ENCODE data around the gene NSD2.
A peak's percentile ranks its signal among the peaks of the same experiment; 100 is the strongest.
"Not testable (repeated sequence)": the region's sequence is repeated elsewhere in the genome, so short reads cannot be mapped to it uniquely, and the experiment has no call there.

NSD2 gene

DNA sequence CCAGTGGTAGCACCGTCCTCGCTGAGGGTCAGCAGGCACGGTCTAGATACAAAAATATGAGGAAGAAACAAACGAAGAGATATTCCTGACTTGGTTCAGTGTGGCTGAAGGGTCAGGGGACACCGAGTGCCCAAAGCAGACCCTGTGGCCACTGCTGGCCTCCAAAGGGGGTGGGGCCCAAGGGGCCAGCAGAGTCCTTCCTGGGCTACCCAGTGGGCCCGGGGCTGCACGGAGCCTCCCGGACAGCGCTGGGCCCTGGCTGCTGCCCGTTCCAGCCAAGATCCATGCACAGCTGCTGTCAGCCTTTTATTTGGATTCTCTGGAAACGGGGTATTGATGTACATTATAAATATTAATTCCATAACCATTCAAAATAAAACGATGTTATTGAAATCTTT is 117.1 kb downstream of the NSD2 start:
- no peak for DNase-seq

GRCh38 chr4:1989533-1990347 is 118.5 kb downstream of the NSD2 start:
- no peak for DNase-seq

DNA sequence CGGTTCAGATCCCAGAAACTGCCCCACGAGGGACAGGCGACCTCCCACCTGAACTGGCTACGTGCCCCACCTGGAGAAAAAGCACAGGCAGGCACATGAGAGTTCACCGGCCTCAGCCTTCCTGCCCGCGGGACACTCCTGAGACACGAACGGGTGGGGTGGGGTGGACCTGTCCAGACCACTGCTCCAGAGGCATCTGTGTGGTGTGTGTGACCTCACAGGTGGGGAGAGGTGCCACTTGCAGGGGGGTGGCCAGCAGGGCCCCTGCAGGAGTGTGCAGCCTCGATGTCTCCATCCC is 119.1 kb downstream of the NSD2 start:
- DNase-seq, result no peak

GRCh38 chr4:1990676-1991075 is 119.5 kb downstream of the NSD2 start:
- DNase-seq, result no peak

DNA sequence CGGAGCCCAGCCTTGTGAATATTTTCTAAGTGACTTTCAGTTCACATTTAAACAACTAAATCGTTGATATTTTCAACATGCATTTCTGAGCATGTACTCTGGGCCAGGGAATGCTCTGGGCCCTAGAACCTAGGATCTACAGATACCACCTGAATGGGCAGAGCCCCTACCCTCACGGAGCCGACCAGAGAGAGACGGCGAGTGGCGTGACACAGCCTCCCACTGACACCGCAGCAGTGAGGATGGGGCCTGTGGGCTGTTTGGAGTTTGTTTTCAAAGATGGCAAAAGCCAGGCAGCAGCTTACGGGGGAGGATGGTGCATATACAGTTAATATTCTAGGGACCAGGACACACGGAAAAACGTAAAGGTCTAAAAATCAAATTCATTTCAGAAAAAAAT is 119.9 kb downstream of the NSD2 start:
- no peak for DNase-seq

DNA sequence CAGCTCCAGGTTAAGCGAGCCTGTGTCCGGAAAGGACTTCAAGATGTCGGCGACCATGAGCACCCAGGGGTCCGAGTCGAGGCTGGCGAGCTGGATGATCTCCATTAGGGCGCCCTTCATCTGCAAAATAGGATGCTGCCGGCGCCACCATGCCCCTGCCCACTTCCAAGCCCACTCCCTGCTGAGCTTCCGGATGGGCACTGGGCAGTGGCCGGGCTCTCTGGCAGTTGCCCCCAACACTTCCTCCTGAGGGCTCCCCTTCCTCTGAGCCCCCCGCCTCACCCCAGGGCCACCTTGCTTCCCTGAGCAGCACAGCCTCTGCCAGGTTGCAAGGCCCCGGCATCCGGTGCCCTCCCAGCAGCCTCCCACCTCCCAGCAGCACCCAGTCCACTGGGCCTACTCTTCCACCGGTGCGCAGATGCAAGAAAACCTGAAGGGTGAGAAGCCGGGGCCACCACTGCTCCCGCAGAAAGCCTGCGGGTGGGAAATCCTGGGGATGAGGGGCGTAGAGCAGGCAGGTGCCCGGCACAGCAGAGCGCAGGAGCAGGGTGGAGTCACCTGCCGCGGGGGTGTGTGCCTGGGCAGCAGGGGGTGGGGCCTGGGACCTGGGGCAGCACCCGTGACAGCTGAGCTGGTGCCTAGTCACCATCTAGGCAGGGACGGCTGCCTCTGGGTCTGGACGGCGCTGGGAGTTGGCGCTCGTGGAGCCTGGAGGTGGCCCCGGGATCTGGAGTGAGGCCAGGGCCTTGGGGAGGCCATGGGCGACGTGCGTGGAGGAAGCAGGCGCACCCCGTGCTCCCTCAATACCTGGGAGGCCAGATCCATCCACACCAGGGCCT is 120.6 kb downstream of the NSD2 start:
- no peak for DNase-seq

GRCh38 chr4:1992468-1993168 is 121.4 kb downstream of the NSD2 start:
- no peak for DNase-seq

- no peak for DNase-seq
Observed at GRCh38 chr4:1993169-1993516, 122.0 kb downstream of the NSD2 start.

DNA sequence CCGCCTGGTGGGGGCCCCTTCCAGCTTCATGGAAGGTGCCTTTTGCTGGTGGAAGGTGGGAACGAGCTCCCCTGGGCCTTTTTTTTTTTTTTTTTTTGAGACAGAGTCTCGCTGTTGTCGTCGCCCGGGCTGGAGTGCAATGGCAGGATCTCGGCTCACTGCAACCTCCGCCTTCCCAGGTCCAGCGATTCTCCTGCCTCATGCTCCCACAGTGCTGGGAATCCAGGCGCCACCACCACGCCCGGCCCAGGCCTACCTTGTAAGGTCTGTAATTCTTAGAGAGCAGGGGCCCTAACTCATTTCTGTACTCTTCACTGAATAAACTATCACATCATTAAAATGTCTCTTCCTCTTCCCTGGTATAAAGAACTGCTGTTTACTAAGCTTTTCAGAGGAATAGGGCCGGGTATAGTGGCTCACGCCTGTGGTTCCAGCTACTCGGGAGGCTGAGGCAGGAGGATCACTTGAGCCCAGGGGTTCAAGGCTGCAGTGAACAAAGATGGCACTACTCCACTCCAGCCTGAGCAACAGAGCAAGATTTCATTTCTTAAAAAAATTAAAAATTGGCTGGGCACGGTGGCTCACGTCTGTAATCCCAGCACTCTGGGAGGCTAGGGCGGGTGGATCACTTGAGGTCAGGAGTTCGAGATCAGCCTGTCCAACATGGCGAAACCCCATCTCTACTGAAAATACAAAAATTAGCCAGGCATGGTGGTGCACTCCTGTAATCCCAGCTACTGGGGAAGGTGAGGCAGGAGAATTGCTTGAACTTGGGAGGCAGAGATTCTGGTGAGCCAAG is 122.7 kb downstream of the NSD2 start:
- DNase-seq, result not testable (repeated sequence)

DNA sequence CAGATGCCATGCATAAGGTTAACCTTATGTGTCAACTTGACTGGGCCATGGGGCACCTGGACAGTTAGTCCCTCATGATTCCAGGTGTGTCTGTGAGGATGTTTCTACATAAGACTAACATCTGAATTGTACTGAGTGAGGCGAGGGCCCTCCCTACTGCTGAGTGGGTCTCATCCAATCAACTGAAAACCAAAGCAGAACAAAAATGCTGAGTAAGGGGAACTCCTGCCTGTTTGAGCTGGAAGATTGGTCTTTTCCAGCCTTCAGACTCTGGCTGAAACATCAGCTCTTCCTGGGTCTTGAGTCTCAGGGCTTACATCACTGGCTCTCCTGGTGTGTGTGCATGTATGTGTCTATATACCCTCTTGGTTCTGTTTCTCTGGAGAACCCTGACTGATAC is 123.7 kb downstream of the NSD2 start:
- DNase-seq, result no peak

DNA sequence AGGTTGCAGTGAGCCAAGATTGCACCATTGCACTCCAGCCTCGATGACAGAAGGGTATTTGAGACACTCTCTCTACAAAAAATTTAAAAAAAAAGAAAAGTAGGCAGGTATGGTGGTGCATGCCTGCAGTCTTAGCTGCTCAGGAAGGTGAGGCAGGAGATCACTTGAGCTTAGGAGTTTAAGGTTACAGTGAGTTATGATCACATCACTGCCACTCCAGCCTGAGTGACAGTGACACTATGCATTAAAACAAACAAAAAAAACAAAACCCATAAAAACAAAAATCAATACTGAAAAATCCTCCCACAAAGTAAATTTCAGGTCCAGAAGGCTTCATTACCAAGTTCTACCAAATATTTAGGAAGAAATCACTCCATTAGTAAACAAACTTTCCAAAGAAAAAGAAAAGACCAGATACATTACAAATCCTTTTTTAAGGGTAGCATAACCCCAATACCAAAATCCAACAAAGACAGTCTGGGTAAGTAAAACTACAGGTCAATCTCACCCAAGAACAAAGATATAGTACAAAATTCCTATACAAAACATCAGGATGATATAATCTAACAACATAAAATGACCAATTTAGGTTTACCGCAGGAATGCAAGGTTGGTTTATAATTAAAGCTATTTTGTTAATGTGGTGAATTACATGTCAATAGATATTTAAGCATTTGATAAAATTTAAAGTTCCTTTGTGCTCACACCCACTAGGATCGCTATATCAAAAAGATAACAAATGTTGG is 125.8 kb downstream of the NSD2 start:
- DNase-seq, result no peak

GRCh38 chr4:1997712-1998111 is 126.5 kb downstream of the NSD2 start:
- no peak for DNase-seq

DNA sequence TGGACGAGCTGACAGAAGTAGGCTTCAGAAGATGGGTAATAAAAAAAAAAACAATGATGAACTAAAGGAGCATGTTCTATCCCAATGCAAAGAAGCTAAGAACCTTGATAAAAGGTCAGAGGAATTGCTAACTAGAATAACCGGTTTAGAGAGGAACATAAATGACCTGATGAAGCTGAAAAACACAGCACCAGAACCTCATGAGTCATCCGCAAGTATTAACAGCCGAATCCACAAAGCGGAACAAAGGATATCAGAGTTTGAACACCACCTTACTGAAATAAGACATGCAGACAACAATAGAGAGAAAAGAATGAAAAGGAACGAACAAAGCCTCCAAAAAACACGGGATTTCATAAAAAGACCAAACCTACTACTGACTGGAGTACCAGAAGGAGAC is 127.1 kb downstream of the NSD2 start:
- no peak for DNase-seq

DNA sequence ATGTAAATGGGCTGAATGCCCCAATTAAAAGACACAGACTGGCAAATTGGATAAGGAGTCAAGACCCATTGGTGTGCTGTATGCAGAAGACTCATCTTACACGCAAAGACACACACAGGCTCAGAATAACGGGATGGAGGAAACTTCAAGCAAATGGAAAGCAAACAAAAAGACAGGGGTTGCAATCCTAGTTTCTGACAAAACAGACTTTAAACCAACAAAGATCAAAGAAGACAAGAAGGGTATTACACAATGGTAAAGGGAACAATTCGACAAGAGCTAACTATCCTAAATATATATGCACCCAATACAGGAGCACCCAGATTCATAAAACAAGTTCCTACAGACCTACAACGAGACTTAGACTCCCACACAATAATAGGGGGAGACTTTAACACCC is 128.1 kb downstream of the NSD2 start:
- DNase-seq, result not testable (repeated sequence)

GRCh38 chr4:2003361-2003760 is 132.2 kb downstream of the NSD2 start:
- not testable (repeated sequence) for DNase-seq

DNA sequence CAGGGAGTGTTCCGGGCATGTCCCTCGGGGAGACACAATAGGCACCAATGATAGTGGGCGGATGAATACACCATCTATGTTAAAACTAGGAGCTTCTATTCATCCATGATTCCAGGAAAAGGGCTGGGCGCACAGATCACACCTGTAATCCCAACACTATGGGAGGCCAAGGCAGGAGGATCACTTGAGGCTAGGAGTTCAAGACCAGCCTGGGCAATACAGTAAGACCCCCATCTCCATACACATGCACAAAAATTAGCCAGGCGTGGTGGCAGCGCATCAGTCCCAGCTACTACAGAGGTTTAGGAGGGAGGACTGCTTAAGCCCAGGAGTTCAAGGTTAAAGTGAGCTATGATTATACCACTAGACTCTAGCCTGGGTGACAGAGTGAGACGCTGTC is 135.2 kb downstream of the NSD2 start:
- no peak for DNase-seq

DNA sequence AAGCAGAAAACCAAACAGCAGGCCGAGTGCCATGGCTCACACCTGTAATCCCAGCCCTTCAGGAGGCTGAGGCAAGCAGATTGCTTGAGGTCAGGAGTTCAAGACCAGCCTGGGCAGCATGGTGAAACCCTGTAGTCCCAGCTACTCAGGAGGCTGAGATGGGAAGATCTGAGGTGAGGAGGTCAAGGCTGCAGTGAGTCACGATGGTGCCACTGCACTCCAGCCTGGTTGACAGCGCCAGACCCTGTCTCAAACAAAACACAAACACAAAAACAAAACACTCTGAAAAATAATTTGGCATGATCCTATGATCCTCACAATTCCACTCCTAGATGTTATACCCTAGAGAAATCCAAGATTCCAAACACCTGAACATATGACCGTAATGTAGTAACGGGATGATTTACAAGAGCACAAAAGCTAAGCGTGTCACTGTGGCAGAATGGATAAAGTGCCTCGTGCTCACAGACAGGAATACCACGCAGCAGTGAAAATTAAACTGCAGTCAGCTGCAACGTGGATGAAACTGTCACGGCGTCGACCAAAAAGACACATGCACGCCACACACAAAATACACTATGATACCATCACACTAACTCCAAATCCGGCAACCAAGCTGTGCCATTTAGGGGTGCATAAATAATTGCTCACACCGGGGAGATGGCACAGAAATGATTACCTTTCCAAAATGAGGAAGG is 135.9 kb downstream of the NSD2 start:
- no peak for DNase-seq

GRCh38 chr4:2007804-2008670 is 136.8 kb downstream of the NSD2 start:
- no peak for DNase-seq

- no peak for DNase-seq
Observed at GRCh38 chr4:2008671-2008920, 137.4 kb downstream of the NSD2 start.

GRCh38 chr4:2008921-2009650 is 137.9 kb downstream of the NSD2 start, which contains the start of gene NELFA:
NELFA (minus strand) TSS chr4:2008974; CDS start chr4:2008959, 15 bp downstream.
- DNase-seq, result peak; percentile 95

Measured in activated CD4-positive, alpha-beta T cell treated with anti-CD3 and anti-CD28 coated beads, Interleukin-2, amount 50 U/mL, for 16 hours (primary cell).